Sigmoid colon (tissue), 7 donors: ENCODE results near the gene MINDY4. TPM values are rescaled to one million over a fixed set of nuclear protein-coding genes. Genes with fewer than 3 reads are reported as not detected.
A peak's percentile ranks its signal among the peaks of the same experiment; 100 is the strongest.

Experiments used
- DNase-seq: peaks from one replicate; pipeline ENCODE4 v3.0.0-alpha.2; 2019
- H3K27ac ChIP-seq, 4 donors: fragments of 200-600 bp; sonication (generic); one replicate each; pipeline ENCODE4 v1.5.1; 2016 to 2019; ENCODE audit warnings: mild to moderate bottlenecking in 1 of 4
- H3K27me3 ChIP-seq, 3 donors: fragments of 200-600 bp; sonication (generic); one replicate each; pipeline ENCODE4 v1.5.1; 2019; ENCODE audit warnings: mild to moderate bottlenecking in 1 of 3
- H3K36me3 ChIP-seq, 4 donors: fragments of 200-600 bp; sonication (generic); one replicate each; pipeline ENCODE4 v1.5.1; 2016 to 2019
- H3K4me1 ChIP-seq, 4 donors: fragments of 200-600 bp; sonication (generic); one replicate each; pipeline ENCODE4 v1.5.1; 2017 to 2019
- H3K4me3 ChIP-seq, 4 donors: fragments of 200-600 bp; sonication (generic); one replicate each; pipeline ENCODE4 v1.5.1; 2017 to 2019; ENCODE audit warnings: mild to moderate bottlenecking in 2 of 4, moderate library complexity in 1 of 4
- H3K9me3 ChIP-seq, 4 donors: fragments of 200-600 bp in 3 of 4; sonication (generic) in 3 of 4; one replicate each; pipeline versions ENCODE4 v1.5.1 to v1.6.1; 2013 to 2019
- CTCF ChIP-seq, 4 experiments: fragments of 450-650 bp in 3 of 4; fragments of 200-600 bp in 1 of 4; IDR thresholded peaks; one replicate each; pipeline ENCODE4 v1.5.1; 2016 to 2019; ENCODE audit warnings: antibody characterized with exemption in 4 of 4, mild to moderate bottlenecking in 3 of 4, moderate library complexity in 2 of 4
- EP300 ChIP-seq, 4 donors: sonication (generic); formaldehyde crosslinking; IDR thresholded peaks; one replicate each; pipeline ENCODE4 v1.6.1; 2017; ENCODE audit warnings: antibody characterized with exemption in 4 of 4
- POLR2A ChIP-seq, 2 donors: fragments of 450-650 bp; IDR thresholded peaks; one replicate each; pipeline ENCODE4 v1.6.1; 2016; ENCODE audit warnings: antibody characterized with exemption in 2 of 2, mild to moderate bottlenecking in 2 of 2, moderate library complexity in 2 of 2
- POLR2AphosphoS5 ChIP-seq, 4 donors: sonication (generic); formaldehyde crosslinking; IDR thresholded peaks; one replicate each; pipeline ENCODE4 v1.6.1; 2017; ENCODE audit warnings: antibody characterized with exemption in 4 of 4
- WGBS, 2 donors: extraction: QIAGEN DNeasy Blood & Tissue Kit; methylation state at CpG; one replicate each; pipeline ENCODE4 v1.1.7; 2013; 5-methylcytosine and 5-hydroxymethylcytosine counted together
- intact Hi-C: fragments of 100-400 bp; cut with DNase I; formaldehyde crosslinking; loops from one replicate; pipeline ENCODE4 v1.15.1; 2023
- polyA plus RNA-seq, 3 donors: library from polyadenylated mRNA; stranded (reverse); fragments of 200-250 nt; gene quantifications; one replicate each; pipeline ENCODE4 v1.2.3, GENCODE V29; 2013
- total RNA-seq, 4 donors: library from RNA; depleted of rRNA; stranded (reverse); fragments of >200 nt; gene quantifications; one replicate each; pipeline ENCODE4 v1.1.0, GENCODE V29; 2016
- donor health status: healthy with polysubstance abuse.
- donor health status: Bipolar disorder and iron deficiency.
- donor health status: healthy.

The MINDY4 gene
- total and polyA plus RNA-seq, 7 donors: 1.2 to 26.3 (median 9.4) TPM

DNA sequence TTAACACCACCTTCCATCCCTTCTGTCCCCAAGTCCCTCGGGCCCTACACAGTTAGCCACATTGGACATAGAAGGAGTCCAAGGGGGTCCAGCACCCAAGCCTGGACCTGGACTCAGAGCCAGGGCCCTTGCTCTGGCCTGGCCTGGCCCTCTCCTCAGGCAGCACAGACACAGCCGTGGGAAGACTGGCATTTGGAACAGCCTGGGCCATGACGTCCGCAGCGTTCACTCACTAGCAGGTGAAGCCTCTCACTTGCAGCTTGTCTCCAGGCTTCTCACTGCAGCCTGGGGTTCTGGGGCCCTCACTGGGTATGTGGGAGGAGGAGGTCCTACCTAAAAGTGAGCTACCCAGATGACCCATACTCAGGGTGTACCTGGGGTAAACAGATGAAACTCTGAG, 106.8 kb downstream of the MINDY4 start:
- peaks cover 0 to 42% (median 33%) of the 10 kb centered on the region in 4 donors for H3K4me1 ChIP-seq
- no peak for DNase-seq
- no peaks in the 10 kb centered on the region for H3K9me3 ChIP-seq
- no peak for TF ChIP-seq POLR2AphosphoS5 (IDR thresholded peaks at IDR 0.05)
- no peak for TF ChIP-seq EP300 (IDR thresholded peaks at IDR 0.05)
- TF ChIP-seq CTCF (IDR thresholded peaks at IDR 0.05): no peak
- no peak for TF ChIP-seq POLR2A (IDR thresholded peaks at IDR 0.05)
- 85 to 97% methylated on average over 5 of the region's 5 CpGs for WGBS, 2 donors
- H3K36me3 ChIP-seq: peaks cover 0 to 34% (median 2%) of the 10 kb centered on the region in 4 donors
- H3K27me3 ChIP-seq: no peaks in the 10 kb centered on the region
- no peak overlapping the region for H3K4me3 ChIP-seq
- intact Hi-C loops: no loop called here
- H3K27ac ChIP-seq: peak overlapping the region in 1 of 4 donors; percentile 72

DNA sequence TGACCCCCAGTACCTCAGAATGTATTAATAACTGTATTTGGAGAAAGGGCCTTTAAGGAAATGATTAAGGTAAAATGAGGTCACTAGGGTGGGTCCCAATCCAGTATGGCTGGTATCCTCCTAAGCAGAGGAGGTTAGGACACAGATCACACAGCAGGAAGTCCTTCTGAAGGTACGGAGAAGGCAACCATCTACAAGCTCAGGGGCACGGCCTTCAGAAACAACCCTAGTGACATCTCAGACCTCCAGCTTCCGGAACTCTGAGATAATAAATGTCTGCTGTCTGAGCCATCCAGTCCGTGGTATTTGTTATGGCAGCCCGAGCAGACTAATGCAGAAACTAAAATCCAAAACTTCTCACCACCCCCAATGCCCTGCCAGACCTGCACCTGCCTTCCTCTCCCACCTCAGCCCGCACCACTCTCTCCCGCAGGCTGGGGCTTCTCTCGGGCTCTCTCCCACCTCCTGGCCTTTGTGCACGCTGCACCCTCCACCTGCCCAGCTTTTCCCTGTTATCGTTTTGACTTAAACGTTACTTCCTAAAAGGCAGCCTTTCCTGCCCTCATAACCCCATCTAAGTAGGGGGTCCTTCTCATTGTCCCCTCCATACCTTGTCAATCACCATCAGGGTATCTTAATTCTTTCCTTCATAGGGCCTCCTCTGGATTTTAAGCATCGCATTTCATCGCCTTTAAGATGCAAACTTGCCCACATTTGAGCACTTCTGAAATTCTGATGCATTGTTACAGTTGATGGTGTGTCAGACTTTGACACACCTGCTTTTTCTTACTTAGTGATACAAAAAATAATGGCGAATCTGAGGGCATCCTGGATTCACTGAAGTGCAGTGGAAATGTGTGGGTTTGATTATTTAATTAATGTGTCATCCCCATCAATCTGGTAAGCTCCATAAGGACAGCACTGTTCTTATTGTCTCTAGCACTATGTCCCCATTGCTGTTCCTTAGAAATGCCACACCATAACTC, 108.2 kb downstream of the MINDY4 start:
- intact Hi-C loops: no loop called here
- TF ChIP-seq EP300 (IDR thresholded peaks at IDR 0.05) (no peak), POLR2A (IDR thresholded peaks at IDR 0.05) (no peak), CTCF (IDR thresholded peaks at IDR 0.05) (no peak), POLR2AphosphoS5 (IDR thresholded peaks at IDR 0.05) (no peak)
- DNase-seq: no peak
- H3K4me3 ChIP-seq: no peak overlapping the region
- peak overlapping the region; percentile 64 to 75 (median 68) for H3K27ac ChIP-seq
- H3K4me1 ChIP-seq: peaks cover 0 to 42% (median 33%) of the 10 kb centered on the region in 4 donors
- WGBS, 2 donors: 87 to 91% methylated on average over 14 of the region's 14 CpGs
- no peaks in the 10 kb centered on the region for H3K9me3 ChIP-seq
- peaks cover 0 to 19% (median 0%) of the 10 kb centered on the region in 4 donors for H3K36me3 ChIP-seq
- H3K27me3 ChIP-seq: no peaks in the 10 kb centered on the region

GRCh38 chr7:30880125-30880720, 109.0 kb downstream of the MINDY4 start:
- Histone ChIP-seq H3K27ac (peak overlapping the region; percentile 64 to 75 (median 68)), H3K27me3 (no peaks in the 10 kb centered on the region), H3K9me3 (no peaks in the 10 kb centered on the region), H3K36me3 (peaks cover 0 to 11% (median 0%) of the 10 kb centered on the region in 4 donors), H3K4me3 (no peak overlapping the region), H3K4me1 (peaks cover 0 to 42% (median 33%) of the 10 kb centered on the region in 4 donors)
- DNase-seq: no peak
- intact Hi-C loops: no loop called here
- no peak for TF ChIP-seq EP300 (IDR thresholded peaks at IDR 0.05)
- TF ChIP-seq POLR2AphosphoS5 (IDR thresholded peaks at IDR 0.05): peak in 2 of 4 donors; percentile 33 to 48
- TF ChIP-seq POLR2A (IDR thresholded peaks at IDR 0.05): no peak
- no peak for TF ChIP-seq CTCF (IDR thresholded peaks at IDR 0.05)
- 66 to 77% methylated on average over 12 of the region's 12 CpGs for WGBS, 2 donors

- H3K4me1 ChIP-seq: peaks cover 0 to 45% (median 33%) of the 10 kb centered on the region in 4 donors
- 88 to 92% methylated on average over 4 of the region's 4 CpGs for WGBS, 2 donors
- TF ChIP-seq POLR2AphosphoS5 (IDR thresholded peaks at IDR 0.05): no peak
- no peak for TF ChIP-seq EP300 (IDR thresholded peaks at IDR 0.05)
- no peak for TF ChIP-seq CTCF (IDR thresholded peaks at IDR 0.05)
- no peak for TF ChIP-seq POLR2A (IDR thresholded peaks at IDR 0.05)
- H3K4me3 ChIP-seq: no peak overlapping the region
- H3K27ac ChIP-seq: peak overlapping the region; percentile 64 to 75 (median 68)
- no peak for DNase-seq
- peaks cover 0 to 4% (median 0%) of the 10 kb centered on the region in 4 donors for H3K36me3 ChIP-seq
- H3K9me3 ChIP-seq: no peaks in the 10 kb centered on the region
- intact Hi-C loops: no loop called here
- H3K27me3 ChIP-seq: no peaks in the 10 kb centered on the region
Measured at GRCh38 chr7:30880941-30881340, 109.7 kb downstream of the MINDY4 start.
